HCT116 (cell line): ENCODE results near the gene SPIRE1. TPM values are rescaled to one million over a fixed set of nuclear protein-coding genes. Genes with fewer than 3 reads are reported as not detected.

Source experiments
- ATAC-seq: fragments of 200-7000 bp; cut with Tn5 transposase; 2 replicates; pipeline ENCODE4 v1.9.1; 2020; ENCODE audit warnings: mild to moderate bottlenecking, moderate library complexity
- BruUV-seq: library from RNA; stranded (reverse); fragments of 400-500 nt; replicated peaks from 2 replicates; lab custom pipeline; 2021; lab: Mats Ljungman, UMichigan
- CTCF ChIA-PET: fragments of 300-600 bp; sonication (Branson Sonifier 250); formaldehyde crosslinking; loops from one replicate; lab custom pipeline; 2021; ENCODE audit warnings: antibody characterized with exemption; lab: Charles Lee
- POLR2A ChIA-PET: fragments of 300-600, 350-600 bp; sonication (Branson Sonifier 250); formaldehyde crosslinking; loops from one replicate; lab custom pipeline; 2021; ENCODE audit warnings: antibody characterized with exemption; lab: Charles Lee
- RAD21 ChIA-PET, 2 experiments: fragments of 300-600 bp; sonication (Branson Sonifier 250); formaldehyde crosslinking; loops; one replicate each; lab custom pipeline; 2023; ENCODE audit warnings: low total read pairs in 2 of 2; ENCODE audit not compliant: uncharacterized antibody in 2 of 2, unreplicated experiment in 2 of 2, low non-redundant PET in 1 of 2; lab: Charles Lee
- DNase-seq: peaks from one replicate; pipeline ENCODE4 v3.0.0-alpha.2; 2010; ENCODE audit warnings: low read depth, low spot score
- H2AFZ ChIP-seq: fragments of 200-600 bp; shearing (Covaris generic), sonication (generic); 2 replicates; pipeline ENCODE4 v1.6.1; 2017; ENCODE audit warnings: low read depth, mixed run types, mixed read lengths, antibody characterized with exemption, low read length; ENCODE audit not compliant: poor library complexity, severe bottlenecking
- H3K27ac ChIP-seq: 2 replicates; pipeline ENCODE4 v1.5.1; 2012; ENCODE audit warnings: low read depth, low read length
- H3K27me3 ChIP-seq: fragments of 200-600 bp; sonication (generic); 2 replicates; pipeline ENCODE4 v1.6.1; 2016; ENCODE audit warnings: mixed run types, low read length, mixed read lengths; ENCODE audit not compliant: insufficient read depth
- H3K36me3 ChIP-seq, 2 experiments: fragments of 200-500 bp in 1 of 2; fragments of 200-600 bp in 1 of 2; sonication (Bioruptor generic) in 1 of 2; sonication (generic) in 1 of 2; 2 replicates each; pipeline versions ENCODE4 v1.5.1 to v1.6.1; 2014 to 2016; ENCODE audit warnings: low read length in 2 of 2, inconsistent platforms in 1 of 2, mixed read lengths in 1 of 2, mixed run types in 1 of 2; ENCODE audit not compliant: insufficient read depth in 2 of 2, control insufficient read depth in 1 of 2
- H3K4me1 ChIP-seq, 2 experiments: fragments of 200-600 bp in 1 of 2; sonication (generic) in 1 of 2; 2 replicates each; pipeline versions ENCODE4 v1.5.1 to v1.6.1; 2012 to 2017; ENCODE audit warnings: low read length in 2 of 2, inconsistent platforms in 1 of 2, mild to moderate bottlenecking in 1 of 2, mixed read lengths in 1 of 2, mixed run types in 1 of 2, moderate library complexity in 1 of 2; ENCODE audit not compliant: insufficient read depth in 2 of 2, control insufficient read depth in 1 of 2
- H3K4me2 ChIP-seq: fragments of 200-600 bp; sonication (generic); 2 replicates; pipeline ENCODE4 v1.6.1; 2017; ENCODE audit warnings: mixed run types, low read length, mixed read lengths
- H3K4me3 ChIP-seq, 2 experiments: fragments of 200-600 bp in 1 of 2; sonication (generic) in 1 of 2; replicated peaks in 1 of 2; 2 replicates each; pipeline ENCODE4 v1.5.1; 2011 to 2016; ENCODE audit warnings: low read length in 2 of 2, control low read depth in 1 of 2, low read depth in 1 of 2, mild to moderate bottlenecking in 1 of 2, mixed read lengths in 1 of 2, mixed run types in 1 of 2
- H3K79me2 ChIP-seq: fragments of 200-600 bp; sonication (generic); 2 replicates; pipeline ENCODE4 v1.6.1; 2017; ENCODE audit warnings: mild to moderate bottlenecking, mixed run types, low read length, moderate library complexity, mixed read lengths; ENCODE audit not compliant: insufficient read depth
- H3K9ac ChIP-seq: fragments of 200-600 bp; sonication (generic); 2 replicates; pipeline ENCODE4 v1.6.1; 2016; ENCODE audit warnings: low read length, mixed read lengths
- H3K9me2 ChIP-seq: fragments of 200-600 bp; sonication (generic), shearing (Covaris generic); 2 replicates; pipeline ENCODE4 v1.6.1; 2017; ENCODE audit warnings: mixed run types, mild to moderate bottlenecking, moderate library complexity; ENCODE audit not compliant: insufficient read depth
- H3K9me3 ChIP-seq, 2 experiments: fragments of 200-500 bp in 1 of 2; fragments of 200-600 bp in 1 of 2; sonication (Bioruptor generic) in 1 of 2; sonication (generic) in 1 of 2; 2 replicates each; pipeline ENCODE4 v1.6.1; 2014 to 2017; ENCODE audit warnings: low read length in 2 of 2, mixed read lengths in 2 of 2, inconsistent platforms in 1 of 2, low read depth in 1 of 2, mild to moderate bottlenecking in 1 of 2, mixed run types in 1 of 2, moderate library complexity in 1 of 2; ENCODE audit not compliant: control insufficient read depth in 1 of 2, insufficient read depth in 1 of 2
- H4K20me1 ChIP-seq: fragments of 200-600 bp; sonication (generic), shearing (Covaris generic); 2 replicates; pipeline ENCODE4 v1.6.1; 2017; ENCODE audit warnings: mixed run types, mild to moderate bottlenecking, moderate library complexity; ENCODE audit not compliant: insufficient read depth
- CBX3 ChIP-seq: IDR thresholded peaks from 2 replicates; pipeline ENCODE4 v1.6.1; 2012; ENCODE audit warnings: low read depth
- CEBPB ChIP-seq: IDR thresholded peaks from 2 replicates; pipeline ENCODE4 v1.6.1; 2012; ENCODE audit warnings: low read depth
- ELF1 ChIP-seq: IDR thresholded peaks from 2 replicates; pipeline ENCODE4 v1.6.1; 2012; ENCODE audit warnings: low read depth, borderline replicate concordance
- EZH2 ChIP-seq: fragments of 200-600 bp; sonication (generic); IDR thresholded peaks from 2 replicates; pipeline ENCODE4 v1.6.1; 2017; ENCODE audit warnings: antibody characterized with exemption, mixed run types
- FOSL1 ChIP-seq: IDR thresholded peaks from 2 replicates; pipeline ENCODE4 v1.6.1; 2012; ENCODE audit warnings: low read depth
- POLR2A ChIP-seq: IDR thresholded peaks from 2 replicates; pipeline ENCODE4 v1.7.0; 2011; ENCODE audit warnings: borderline replicate concordance; ENCODE audit not compliant: insufficient read depth, insufficient read length; ENCODE audit errors: extremely low read depth
- RAD21 ChIP-seq: IDR thresholded peaks from 2 replicates; pipeline ENCODE4 v1.6.1; 2012; ENCODE audit warnings: low read depth, mild to moderate bottlenecking
- SIN3A ChIP-seq: IDR thresholded peaks from 2 replicates; pipeline ENCODE4 v1.6.1; 2012; ENCODE audit warnings: low read depth
- SP1 ChIP-seq: IDR thresholded peaks from 2 replicates; pipeline ENCODE4 v1.6.1; 2012; ENCODE audit warnings: low read depth
- TCF7L2 ChIP-seq: IDR thresholded peaks from 2 replicates; pipeline ENCODE4 v1.7.0; 2011; ENCODE audit warnings: borderline replicate concordance, inconsistent platforms; ENCODE audit not compliant: insufficient read depth, insufficient read length; ENCODE audit errors: extremely low read depth
- YY1 ChIP-seq: IDR thresholded peaks from 2 replicates; pipeline ENCODE4 v1.6.1; 2011; ENCODE audit warnings: low read length, low read depth, moderate library complexity, mild to moderate bottlenecking; ENCODE audit not compliant: insufficient replicate concordance; ENCODE audit errors: extremely low read depth
- ZFX ChIP-seq: fragments of 450-650 bp; IDR thresholded peaks from 2 replicates; pipeline ENCODE4 v1.6.1; 2017
- intact Hi-C: fragments of 100-400 bp; cut with micrococcal nuclease; formaldehyde crosslinking; loops from 2 replicates; pipeline ENCODE4 v1.10.0; 2022
- total RNA-seq: library from RNA; stranded (reverse); gene quantifications from one replicate; pipeline ENCODE4 v1.2.1, GENCODE V29; 2021; ENCODE audit not compliant: unreplicated experiment
- TF ChIP-seq, protein P1 (sequence below): IDR thresholded peaks from 2 replicates; pipeline ENCODE4 v1.6.1; 2012

Gene SPIRE1
- total RNA-seq, 1 experiment from 2014 or later = 26.6 TPM

DNA sequence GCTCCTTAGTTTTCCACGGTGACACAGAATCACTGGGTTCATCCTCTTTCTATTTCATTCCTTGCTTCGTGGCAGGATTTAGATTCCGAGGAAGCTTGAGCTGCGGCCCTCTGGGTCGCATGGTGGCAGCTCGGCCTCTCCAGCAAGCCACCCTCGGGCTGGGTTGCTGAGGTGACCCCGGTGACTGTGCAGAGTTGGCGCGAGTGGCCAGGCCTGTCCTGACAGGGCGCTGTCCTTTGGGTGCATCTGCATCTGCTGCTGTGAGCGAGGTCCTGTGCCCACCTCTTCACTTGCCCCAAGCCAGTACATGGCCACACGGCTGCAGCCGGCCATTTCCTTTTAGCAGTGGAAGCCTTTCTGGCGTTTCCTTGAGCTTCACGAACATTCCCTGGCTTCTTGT lies 228.4 kb downstream of the SPIRE1 start:
- no peaks in the 10 kb centered on the region for H3K9me3 ChIP-seq
- TF ChIP-seq, protein P1, sequence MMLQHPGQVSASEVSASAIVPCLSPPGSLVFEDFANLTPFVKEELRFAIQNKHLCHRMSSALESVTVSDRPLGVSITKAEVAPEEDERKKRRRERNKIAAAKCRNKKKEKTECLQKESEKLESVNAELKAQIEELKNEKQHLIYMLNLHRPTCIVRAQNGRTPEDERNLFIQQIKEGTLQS = no peak
- no peak for TF ChIP-seq ELF1
- TF ChIP-seq RAD21 = no peak
- no peak for TF ChIP-seq CEBPB
- no peak for TF ChIP-seq TCF7L2
- no peak for TF ChIP-seq EZH2
- TF ChIP-seq ZFX = no peak
- TF ChIP-seq SP1 = no peak
- TF ChIP-seq POLR2A = no peak
- no peak for TF ChIP-seq CBX3
- no peak overlapping the region for H2AFZ ChIP-seq
- no peaks in the 10 kb centered on the region for H3K79me2 ChIP-seq
- ChIA-PET RAD21 (no interaction called here), POLR2A (interaction anchor here (0.6 kb wide), 1 partner anchor 17 kb away, joined by 3 read pairs; no protein-coding TSS in a partner anchor), CTCF (no interaction called here)
- no peak overlapping the region for H3K4me2 ChIP-seq
- H3K4me1 ChIP-seq = no peaks in the 10 kb centered on the region
- H3K36me3 ChIP-seq = no peaks in the 10 kb centered on the region; a peak in 1 of 4 replicates
- BruUV-seq = no TSS peak
- intact Hi-C loops = no loop called here
- H4K20me1 ChIP-seq = no peaks in the 10 kb centered on the region
- no peak overlapping the region for H3K27ac ChIP-seq
- no peaks in the 10 kb centered on the region for H3K27me3 ChIP-seq
- no peaks in the 10 kb centered on the region for H3K9me2 ChIP-seq
- H3K4me3 ChIP-seq = no peak overlapping the region
- no peak overlapping the region for H3K9ac ChIP-seq
- ATAC-seq = no peak
- no peak for DNase-seq

DNA sequence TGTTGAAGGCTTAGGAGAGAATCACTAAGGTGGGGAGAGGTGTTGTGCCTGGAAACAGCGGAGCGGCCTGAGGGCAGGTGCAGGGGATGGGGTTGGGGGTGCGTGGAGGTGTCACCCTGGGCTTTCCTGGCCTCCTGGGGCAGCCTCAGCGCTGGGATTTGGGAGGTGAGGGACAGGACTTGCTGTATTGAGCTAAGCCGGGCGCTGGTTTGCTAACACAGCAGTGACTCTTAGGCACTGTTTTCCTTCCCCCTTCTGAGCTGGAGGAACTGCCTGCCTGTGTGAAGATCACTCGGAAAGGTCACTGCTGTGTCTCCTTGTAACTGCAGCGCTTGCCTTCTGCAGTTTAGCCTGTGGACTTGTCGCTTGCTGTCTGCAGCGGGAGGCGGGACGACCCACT lies 229.0 kb downstream of the SPIRE1 start:
- no peak overlapping the region for H3K4me2 ChIP-seq
- no peaks in the 10 kb centered on the region for H4K20me1 ChIP-seq
- ChIA-PET RAD21 (no interaction called here), CTCF (no interaction called here)
- BruUV-seq = no TSS peak
- no peaks in the 10 kb centered on the region for H3K9me2 ChIP-seq
- ATAC-seq (no peak), DNase-seq (no peak)
- H3K27me3 ChIP-seq = no peaks in the 10 kb centered on the region
- H3K4me1 ChIP-seq = no peaks in the 10 kb centered on the region
- intact Hi-C loops = no loop called here
- no peak overlapping the region for H3K9ac ChIP-seq
- H2AFZ ChIP-seq = no peak overlapping the region
- no peak overlapping the region for H3K4me3 ChIP-seq
- TF ChIP-seq TCF7L2 (no peak), SIN3A (no peak), YY1 (no peak), CEBPB (no peak), FOSL1 (no peak), ZFX (no peak)
- TF ChIP-seq, all 23 proteins: peak for 0
- H3K27ac ChIP-seq = no peak overlapping the region
- POLR2A ChIA-PET = no interaction called here
- H3K79me2 ChIP-seq = no peaks in the 10 kb centered on the region
- no peaks in the 10 kb centered on the region for H3K9me3 ChIP-seq
- no peaks in the 10 kb centered on the region; a peak in 1 of 4 replicates for H3K36me3 ChIP-seq
